ENCODE data around the gene PPP2R5C.
A peak's percentile ranks its signal among the peaks of the same experiment; 100 is the strongest.

DNA sequence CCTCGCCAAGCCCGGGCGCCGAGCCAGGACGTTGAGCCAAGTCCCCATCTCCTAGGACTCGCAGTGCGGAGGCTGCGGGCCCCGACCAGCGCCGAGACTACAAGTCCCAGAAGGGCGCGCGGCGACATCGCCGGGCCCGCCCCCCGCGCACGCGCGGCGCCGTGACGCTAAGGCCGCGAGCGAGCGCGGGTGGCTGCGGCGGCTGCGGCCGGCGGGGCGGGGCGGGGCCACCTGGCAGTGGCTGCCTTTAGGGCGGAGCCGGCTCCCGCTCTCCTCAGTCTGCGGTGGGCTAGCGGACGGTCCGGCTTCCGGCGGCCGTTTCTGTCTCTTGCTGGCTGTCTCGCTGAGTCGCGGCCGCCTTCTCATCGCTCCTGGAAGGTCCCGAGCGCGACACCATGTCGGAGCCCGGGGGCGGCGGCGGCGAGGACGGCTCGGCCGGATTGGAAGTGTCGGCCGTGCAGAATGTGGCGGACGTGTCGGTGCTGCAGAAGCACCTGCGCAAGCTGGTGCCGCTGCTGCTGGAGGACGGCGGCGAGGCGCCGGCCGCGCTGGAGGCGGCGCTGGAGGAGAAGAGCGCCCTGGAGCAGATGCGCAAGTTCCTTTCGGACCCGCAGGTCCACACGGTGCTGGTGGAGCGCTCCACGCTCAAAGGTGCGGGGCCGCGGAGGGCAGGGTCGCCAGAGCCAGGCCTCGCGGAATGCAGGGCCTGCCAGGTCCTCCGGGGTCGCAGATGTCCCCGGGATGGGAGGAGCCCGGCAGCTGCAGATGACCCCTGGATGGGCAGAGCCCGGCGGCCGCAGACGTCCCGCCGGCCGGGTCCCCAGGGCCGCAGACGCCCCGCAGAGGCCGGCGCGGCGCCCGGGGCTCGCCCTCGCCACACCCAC is 203.0 kb downstream of the PPP2R5C start, which contains the start of gene DYNC1H1:
- peak; percentile 98 to 100 for TF ChIP-seq POLR2A (IDR thresholded peaks at IDR 0.05)
- TF ChIP-seq, protein P1, sequence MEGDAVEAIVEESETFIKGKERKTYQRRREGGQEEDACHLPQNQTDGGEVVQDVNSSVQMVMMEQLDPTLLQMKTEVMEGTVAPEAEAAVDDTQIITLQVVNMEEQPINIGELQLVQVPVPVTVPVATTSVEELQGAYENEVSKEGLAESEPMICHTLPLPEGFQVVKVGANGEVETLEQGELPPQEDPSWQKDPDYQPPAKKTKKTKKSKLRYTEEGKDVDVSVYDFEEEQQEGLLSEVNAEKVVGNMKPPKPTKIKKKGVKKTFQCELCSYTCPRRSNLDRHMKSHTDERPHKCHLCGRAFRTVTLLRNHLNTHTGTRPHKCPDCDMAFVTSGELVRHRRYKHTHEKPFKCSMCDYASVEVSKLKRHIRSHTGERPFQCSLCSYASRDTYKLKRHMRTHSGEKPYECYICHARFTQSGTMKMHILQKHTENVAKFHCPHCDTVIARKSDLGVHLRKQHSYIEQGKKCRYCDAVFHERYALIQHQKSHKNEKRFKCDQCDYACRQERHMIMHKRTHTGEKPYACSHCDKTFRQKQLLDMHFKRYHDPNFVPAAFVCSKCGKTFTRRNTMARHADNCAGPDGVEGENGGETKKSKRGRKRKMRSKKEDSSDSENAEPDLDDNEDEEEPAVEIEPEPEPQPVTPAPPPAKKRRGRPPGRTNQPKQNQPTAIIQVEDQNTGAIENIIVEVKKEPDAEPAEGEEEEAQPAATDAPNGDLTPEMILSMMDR (IDR thresholded peaks at IDR 0.05): no peak
- peak in 1 of 2 donors; percentile 98 for TF ChIP-seq EP300 (IDR thresholded peaks at IDR 0.05)

Measured in tibial nerve (tissue), 4 donors.